ENCODE measurements around the gene SUCLG2.

- TF ChIP-seq CTCF (optimal IDR thresholded peaks at IDR 0.05 in 1 of 3, IDR thresholded peaks at IDR 0.05 in 1 of 3, conservative IDR thresholded peaks at IDR 0.05 in 1 of 3; ENCODE audit: extremely low read depth in 1 of 3, insufficient read depth in 2 of 3, low read length in 3 of 3) (no peak), EZH2 (IDR thresholded peaks at IDR 0.05; ENCODE audit: low read length) (no peak)
These were observed 8.3 kb upstream of the SUCLG2 start for GRCh38 chr3:67662733-67663132.
